GM21447 (cell line): ENCODE measurements around the gene PISD.
"Not testable (repeated sequence)": the region's sequence is repeated elsewhere in the genome, so short reads cannot be mapped to it uniquely, and the experiment has no call there.

Experiments used
- ATAC-seq: cut with Tn5 transposase; IDR thresholded peaks from one replicate; pipeline ENCODE4 v1.9.1; 2021; ENCODE audit not compliant: unreplicated experiment

PISD gene

GRCh38 chr22:31610611-31611010 is 51.4 kb downstream of the PISD start:
- no peak for ATAC-seq

GRCh38 chr22:31609716-31610115 is 52.3 kb downstream of the PISD start:
- ATAC-seq, result no peak

- no peak for ATAC-seq
These were observed 54.3 kb downstream of the PISD start for GRCh38 chr22:31607696-31608095.

GRCh38 chr22:31605851-31606585 is 56.0 kb downstream of the PISD start:
- ATAC-seq, result no peak

GRCh38 chr22:31604746-31605705 is 57.0 kb downstream of the PISD start:
- no peak for ATAC-seq

GRCh38 chr22:31604137-31604705 is 57.8 kb downstream of the PISD start:
- ATAC-seq, result no peak

GRCh38 chr22:31603574-31603973 is 58.4 kb downstream of the PISD start:
- ATAC-seq, result no peak

GRCh38 chr22:31603081-31603525 is 58.9 kb downstream of the PISD start:
- no peak for ATAC-seq

GRCh38 chr22:31602259-31602952 is 59.6 kb downstream of the PISD start:
- no peak for ATAC-seq

- ATAC-seq, result no peak
These were observed 66.7 kb downstream of the PISD start for GRCh38 chr22:31595271-31595670.

- not testable (repeated sequence) for ATAC-seq
These were observed 71.9 kb downstream of the PISD start for GRCh38 chr22:31590161-31590560.

GRCh38 chr22:31588970-31589675 is 72.9 kb downstream of the PISD start:
- no peak for ATAC-seq

- ATAC-seq, result no peak
These were observed 75.7 kb downstream of the PISD start for GRCh38 chr22:31586137-31586920.

- ATAC-seq, result no peak
These were observed 76.7 kb downstream of the PISD start for GRCh38 chr22:31585161-31585859.

GRCh38 chr22:31584804-31585160 is 77.2 kb downstream of the PISD start:
- no peak for ATAC-seq

- no peak for ATAC-seq
These were observed 78.0 kb downstream of the PISD start for GRCh38 chr22:31583861-31584485.

- no peak for ATAC-seq
These were observed 82.2 kb downstream of the PISD start for GRCh38 chr22:31579835-31580242.

GRCh38 chr22:31578171-31578570 is 83.8 kb downstream of the PISD start:
- ATAC-seq, result no peak

GRCh38 chr22:31577711-31578110 is 84.3 kb downstream of the PISD start:
- ATAC-seq, result no peak
